HEK293 (cell line): ENCODE results near the gene FASTKD3.

ENCODE experiments used
- CTCF ChIA-PET: fragments of 350-600 bp; formaldehyde crosslinking; extraction: SDS; loops from one replicate; lab custom pipeline; 2021; ENCODE audit warnings: antibody characterized with exemption; lab: Yijun Ruan, JAX
- POLR2A ChIA-PET: fragments of 300-600 bp; formaldehyde crosslinking; extraction: SDS; loops from one replicate; lab custom pipeline; 2020; ENCODE audit warnings: antibody characterized with exemption, inconsistent platforms; lab: Yijun Ruan, JAX
- H3K27ac ChIP-seq: fragments of 200-500 bp; sonication (Bioruptor generic); 2 replicates; pipeline ENCODE4 v1.5.1; 2014; ENCODE audit warnings: low read depth, low read length, control low read depth, inconsistent platforms; ENCODE audit errors: extremely low read depth
- H3K36me3 ChIP-seq, 2 experiments: fragments of 200-500 bp in 1 of 2; sonication (Bioruptor generic) in 1 of 2; 1 replicate in 1 of 2; 2 replicates in 1 of 2; pipeline ENCODE4 v1.5.1; 2014 to 2017; ENCODE audit warnings: inconsistent platforms in 2 of 2, low read length in 2 of 2; ENCODE audit not compliant: control insufficient read depth in 2 of 2, insufficient read depth in 1 of 2
- H3K4me1 ChIP-seq: fragments of 200-500 bp; sonication (Bioruptor generic); 2 replicates; pipeline ENCODE4 v1.5.1; 2014; ENCODE audit warnings: mild to moderate bottlenecking, low read length, inconsistent platforms; ENCODE audit not compliant: control insufficient read depth, insufficient read depth
- H3K4me3 ChIP-seq: 2 replicates; pipeline ENCODE4 v1.5.1; 2011; ENCODE audit warnings: low read depth, mild to moderate bottlenecking, control low read depth, low read length, moderate library complexity
- H3K9me3 ChIP-seq: fragments of 200-500 bp; sonication (Bioruptor generic); 2 replicates; pipeline ENCODE4 v1.5.1; 2014; ENCODE audit warnings: low read depth, low read length, inconsistent platforms; ENCODE audit not compliant: control insufficient read depth, insufficient read depth
- ZBTB21 ChIP-seq: fragments of 450-650 bp; formaldehyde crosslinking; IDR thresholded peaks from 2 replicates; pipeline ENCODE4 v1.5.1; 2017; ENCODE audit warnings: missing biosample characterization, missing genetic modification characterization
- ZFP69B ChIP-seq: fragments of 450-650 bp; formaldehyde crosslinking; IDR thresholded peaks from 2 replicates; pipeline ENCODE4 v1.5.1; 2016; ENCODE audit warnings: missing biosample characterization, missing genetic modification characterization
- ZNF112 ChIP-seq: fragments of 450-650 bp; formaldehyde crosslinking; IDR thresholded peaks from 2 replicates; pipeline ENCODE4 v1.5.0; 2017; ENCODE audit warnings: missing biosample characterization, missing genetic modification characterization
- ZNF221 ChIP-seq: fragments of 450-650 bp; formaldehyde crosslinking; IDR thresholded peaks from 2 replicates; pipeline ENCODE4 v1.5.1; 2017; ENCODE audit warnings: missing biosample characterization, missing genetic modification characterization, borderline replicate concordance
- ZNF274 ChIP-seq, 2 experiments: fragments of 200-500 bp in 1 of 2; fragments of 450-650 bp in 1 of 2; sonication (Bioruptor generic) in 1 of 2; formaldehyde crosslinking in 1 of 2; IDR thresholded peaks; 2 replicates each; pipeline versions ENCODE4 v1.5.1 to v1.6.1; 2014 to 2016; ENCODE audit warnings: borderline replicate concordance in 1 of 2, inconsistent platforms in 1 of 2, low read length in 1 of 2, missing biosample characterization in 1 of 2, missing genetic modification characterization in 1 of 2
- ZNF292 ChIP-seq: fragments of 450-650 bp; formaldehyde crosslinking; IDR thresholded peaks from 2 replicates; pipeline ENCODE4 v1.5.1; 2016; ENCODE audit warnings: low read depth, missing biosample characterization, missing genetic modification characterization, borderline replicate concordance
- ZNF324 ChIP-seq: fragments of 450-650 bp; formaldehyde crosslinking; IDR thresholded peaks from 2 replicates; pipeline ENCODE4 v1.5.1; 2016; ENCODE audit warnings: missing biosample characterization, missing genetic modification characterization
- ZNF366 ChIP-seq: fragments of 450-650 bp; formaldehyde crosslinking; conservative IDR thresholded peaks from 2 replicates; pipeline ENCODE4 v1.5.1; 2016; ENCODE audit warnings: missing biosample characterization, missing genetic modification characterization
- ZNF433 ChIP-seq: fragments of 450-650 bp; formaldehyde crosslinking; IDR thresholded peaks from 2 replicates; pipeline ENCODE4 v1.5.1; 2016; ENCODE audit warnings: missing biosample characterization, missing genetic modification characterization, low read depth
- ZNF521 ChIP-seq: fragments of 450-650 bp; formaldehyde crosslinking; IDR thresholded peaks from 2 replicates; pipeline ENCODE4 v1.5.1; 2017; ENCODE audit warnings: missing biosample characterization, mild to moderate bottlenecking, missing genetic modification characterization
- ZNF571 ChIP-seq: fragments of 450-650 bp; formaldehyde crosslinking; IDR thresholded peaks from 2 replicates; pipeline ENCODE4 v1.5.0; 2017; ENCODE audit warnings: missing biosample characterization, missing genetic modification characterization
- ZNF600 ChIP-seq: fragments of 450-650 bp; formaldehyde crosslinking; IDR thresholded peaks from 2 replicates; pipeline ENCODE4 v1.5.1; 2016; ENCODE audit warnings: missing biosample characterization, missing genetic modification characterization
- ZNF658 ChIP-seq: fragments of 450-650 bp; formaldehyde crosslinking; IDR thresholded peaks from 2 replicates; pipeline ENCODE4; 2016; ENCODE audit warnings: missing biosample characterization, missing genetic modification characterization
- ZNF768 ChIP-seq: fragments of 450-650 bp; formaldehyde crosslinking; IDR thresholded peaks from 2 replicates; pipeline ENCODE4 v1.5.1; 2018; ENCODE audit warnings: missing biosample characterization, mild to moderate bottlenecking, missing genetic modification characterization
- ZXDB ChIP-seq: fragments of 450-650 bp; formaldehyde crosslinking; IDR thresholded peaks from 2 replicates; pipeline ENCODE4 v1.5.1; 2016; ENCODE audit warnings: missing biosample characterization, missing genetic modification characterization
- TF ChIP-seq, protein P1 (sequence below): fragments of 450-650 bp; formaldehyde crosslinking; IDR thresholded peaks from 2 replicates; pipeline ENCODE4 v1.5.1; 2016; ENCODE audit warnings: missing biosample characterization, missing genetic modification characterization
- TF ChIP-seq, protein P2 (sequence below): fragments of 450-650 bp; formaldehyde crosslinking; IDR thresholded peaks from 2 replicates; pipeline ENCODE4 v1.5.1; 2017; ENCODE audit warnings: missing biosample characterization, mild to moderate bottlenecking, missing genetic modification characterization, moderate library complexity
- TF ChIP-seq, protein P3 (sequence below): fragments of 450-650 bp; formaldehyde crosslinking; optimal IDR thresholded peaks from 2 replicates; pipeline ENCODE3; 2016; ENCODE audit warnings: missing biosample characterization, mild to moderate bottlenecking, missing genetic modification characterization

FASTKD3 gene

DNA sequence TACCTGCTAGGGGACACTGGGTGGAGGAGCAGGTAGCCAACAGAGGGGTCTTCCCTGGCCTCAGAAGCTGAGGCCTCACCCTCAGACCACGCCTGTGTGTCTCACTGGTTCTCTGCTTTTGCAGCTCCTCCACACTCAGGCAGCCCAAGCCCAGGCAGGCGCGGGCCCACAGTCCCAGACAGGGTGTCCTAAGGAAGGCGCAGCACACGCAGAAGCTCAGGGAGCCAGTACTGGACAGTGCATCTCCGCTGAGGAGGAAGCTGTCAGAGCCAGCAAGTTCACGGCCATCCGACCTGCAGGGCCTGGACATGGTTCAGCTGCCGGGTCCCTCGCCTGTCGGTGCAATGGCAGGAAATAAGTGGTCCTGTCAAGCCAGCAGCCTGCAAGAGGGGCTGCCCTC is 43.2 kb downstream of the FASTKD3 start:
- no peak overlapping the region for H3K4me3 ChIP-seq
- H3K4me1 ChIP-seq, result no peaks in the 10 kb centered on the region
- POLR2A ChIA-PET, result no interaction called here
- H3K27ac ChIP-seq, result no peak overlapping the region
- no peaks in the 10 kb centered on the region for H3K36me3 ChIP-seq
- CTCF ChIA-PET, result interaction anchor here (0.5 kb wide), 1 partner anchor 889 kb away, joined by 3 read pairs; no protein-coding TSS in a partner anchor
- TF ChIP-seq ZNF112 (tag by site-specific recombination), result no peak
- TF ChIP-seq, protein P1, sequence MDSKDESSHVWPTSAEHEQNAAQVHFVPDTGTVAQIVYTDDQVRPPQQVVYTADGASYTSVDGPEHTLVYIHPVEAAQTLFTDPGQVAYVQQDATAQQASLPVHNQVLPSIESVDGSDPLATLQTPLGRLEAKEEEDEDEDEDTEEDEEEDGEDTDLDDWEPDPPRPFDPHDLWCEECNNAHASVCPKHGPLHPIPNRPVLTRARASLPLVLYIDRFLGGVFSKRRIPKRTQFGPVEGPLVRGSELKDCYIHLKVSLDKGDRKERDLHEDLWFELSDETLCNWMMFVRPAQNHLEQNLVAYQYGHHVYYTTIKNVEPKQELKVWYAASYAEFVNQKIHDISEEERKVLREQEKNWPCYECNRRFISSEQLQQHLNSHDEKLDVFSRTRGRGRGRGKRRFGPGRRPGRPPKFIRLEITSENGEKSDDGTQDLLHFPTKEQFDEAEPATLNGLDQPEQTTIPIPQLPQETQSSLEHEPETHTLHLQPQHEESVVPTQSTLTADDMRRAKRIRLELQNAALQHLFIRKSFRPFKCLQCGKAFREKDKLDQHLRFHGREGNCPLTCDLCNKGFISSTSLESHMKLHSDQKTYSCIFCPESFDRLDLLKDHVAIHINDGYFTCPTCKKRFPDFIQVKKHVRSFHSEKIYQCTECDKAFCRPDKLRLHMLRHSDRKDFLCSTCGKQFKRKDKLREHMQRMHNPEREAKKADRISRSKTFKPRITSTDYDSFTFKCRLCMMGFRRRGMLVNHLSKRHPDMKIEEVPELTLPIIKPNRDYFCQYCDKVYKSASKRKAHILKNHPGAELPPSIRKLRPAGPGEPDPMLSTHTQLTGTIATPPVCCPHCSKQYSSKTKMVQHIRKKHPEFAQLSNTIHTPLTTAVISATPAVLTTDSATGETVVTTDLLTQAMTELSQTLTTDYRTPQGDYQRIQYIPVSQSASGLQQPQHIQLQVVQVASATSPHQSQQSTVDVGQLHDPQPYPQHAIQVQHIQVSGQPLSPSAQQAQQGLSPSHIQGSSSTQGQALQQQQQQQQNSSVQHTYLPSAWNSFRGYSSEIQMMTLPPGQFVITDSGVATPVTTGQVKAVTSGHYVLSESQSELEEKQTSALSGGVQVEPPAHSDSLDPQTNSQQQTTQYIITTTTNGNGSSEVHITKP (tag by site-specific recombination), result no peak
- no peak for TF ChIP-seq ZNF366 (tag by site-specific recombination)
- TF ChIP-seq ZBTB21 (tag by site-specific recombination), result no peak
- TF ChIP-seq ZNF521 (tag by site-specific recombination), result no peak
- TF ChIP-seq ZNF324, result no peak
- TF ChIP-seq, protein P2, sequence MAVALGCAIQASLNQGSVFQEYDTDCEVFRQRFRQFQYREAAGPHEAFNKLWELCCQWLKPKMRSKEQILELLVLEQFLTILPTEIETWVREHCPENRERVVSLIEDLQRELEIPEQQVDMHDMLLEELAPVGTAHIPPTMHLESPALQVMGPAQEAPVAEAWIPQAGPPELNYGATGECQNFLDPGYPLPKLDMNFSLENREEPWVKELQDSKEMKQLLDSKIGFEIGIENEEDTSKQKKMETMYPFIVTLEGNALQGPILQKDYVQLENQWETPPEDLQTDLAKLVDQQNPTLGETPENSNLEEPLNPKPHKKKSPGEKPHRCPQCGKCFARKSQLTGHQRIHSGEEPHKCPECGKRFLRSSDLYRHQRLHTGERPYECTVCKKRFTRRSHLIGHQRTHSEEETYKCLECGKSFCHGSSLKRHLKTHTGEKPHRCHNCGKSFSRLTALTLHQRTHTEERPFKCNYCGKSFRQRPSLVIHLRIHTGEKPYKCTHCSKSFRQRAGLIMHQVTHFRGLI (tag by site-specific recombination), result no peak
- TF ChIP-seq ZNF292 (tag by site-specific recombination), result no peak
- TF ChIP-seq ZNF658, result no peak
- TF ChIP-seq ZFP69B (tag by site-specific recombination), result no peak
- H3K9me3 ChIP-seq, result no peaks in the 10 kb centered on the region

DNA sequence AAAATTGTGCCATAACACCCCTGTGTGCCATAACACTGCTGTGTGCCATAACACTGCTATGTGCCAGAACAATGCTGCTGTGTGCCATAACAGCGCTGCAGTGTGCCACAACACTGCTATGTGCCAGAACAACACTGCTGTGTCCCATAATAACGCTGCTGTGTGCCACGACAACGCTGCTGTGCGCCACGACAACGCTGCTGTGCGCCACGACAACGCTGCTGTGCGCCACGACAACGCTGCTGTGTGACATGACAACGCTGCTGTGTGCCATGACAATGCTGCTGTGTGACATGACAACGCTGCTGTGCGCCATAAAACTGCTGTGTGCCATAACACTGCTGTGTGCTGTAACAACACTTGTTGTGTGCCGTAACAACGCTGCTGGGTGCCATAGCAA is 43.8 kb downstream of the FASTKD3 start:
- POLR2A ChIA-PET, result no interaction called here
- no peaks in the 10 kb centered on the region for H3K36me3 ChIP-seq
- no peak overlapping the region for H3K4me3 ChIP-seq
- no peak overlapping the region for H3K27ac ChIP-seq
- H3K4me1 ChIP-seq, result no peaks in the 10 kb centered on the region
- H3K9me3 ChIP-seq, result no peaks in the 10 kb centered on the region
- CTCF ChIA-PET, result no interaction called here
- no peak for TF ChIP-seq ZNF221 (tag by site-specific recombination)
- TF ChIP-seq ZNF768 (tag by site-specific recombination), result peak; percentile 61; the same call in 1 of the 2 replicates
- TF ChIP-seq ZNF274 (IDR thresholded peaks at IDR 0.05; ENCODE audit: low read length), result no peak
- no peak for TF ChIP-seq ZNF274 (tag by site-specific recombination; IDR thresholded peaks at IDR 0.05; ENCODE audit: borderline replicate concordance)
- TF ChIP-seq ZNF571 (tag by site-specific recombination), result no peak
- TF ChIP-seq, protein P3, sequence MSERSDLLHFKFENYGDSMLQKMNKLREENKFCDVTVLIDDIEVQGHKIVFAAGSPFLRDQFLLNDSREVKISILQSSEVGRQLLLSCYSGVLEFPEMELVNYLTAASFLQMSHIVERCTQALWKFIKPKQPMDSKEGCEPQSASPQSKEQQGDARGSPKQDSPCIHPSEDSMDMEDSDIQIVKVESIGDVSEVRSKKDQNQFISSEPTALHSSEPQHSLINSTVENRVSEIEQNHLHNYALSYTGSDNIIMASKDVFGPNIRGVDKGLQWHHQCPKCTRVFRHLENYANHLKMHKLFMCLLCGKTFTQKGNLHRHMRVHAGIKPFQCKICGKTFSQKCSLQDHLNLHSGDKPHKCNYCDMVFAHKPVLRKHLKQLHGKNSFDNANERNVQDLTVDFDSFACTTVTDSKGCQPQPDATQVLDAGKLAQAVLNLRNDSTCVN (tag by site-specific recombination), result no peak
- TF ChIP-seq ZNF600 (tag by site-specific recombination), result peak; percentile 97
- no peak for TF ChIP-seq ZXDB (tag by site-specific recombination)
- no peak for TF ChIP-seq ZNF433 (tag by site-specific recombination)
